Mucosa of descending colon (tissue), 3 donors: ENCODE data around the gene MAML2. TPM values are rescaled to one million over a fixed set of nuclear protein-coding genes. Genes with fewer than 3 reads are reported as not detected.

Source experiments
- ATAC-seq: fragments of 200-7000 bp; cut with Tn5 transposase; one replicate; pipeline ENCODE4 v1.9.1; 2020; ENCODE audit warnings: mild to moderate bottlenecking, moderate library complexity
- DNase-seq, 3 donors: peaks; one replicate each; pipeline ENCODE4 v3.0.0-alpha.2; 2020
- H3K36me3 ChIP-seq: fragments of 200-600 bp; one replicate; pipeline ENCODE4 v1.8.0; 2021; ENCODE audit warnings: low read depth, mild to moderate bottlenecking
- H3K4me1 ChIP-seq: fragments of 200-600 bp; one replicate; pipeline ENCODE4 v1.8.0; 2021; ENCODE audit warnings: low read depth, mild to moderate bottlenecking
- H3K4me3 ChIP-seq: fragments of 200-600 bp; one replicate; pipeline ENCODE4 v1.8.0; 2021; ENCODE audit warnings: mild to moderate bottlenecking
- H3K9me3 ChIP-seq: fragments of 200-600 bp; one replicate; pipeline ENCODE4 v1.8.0; 2021; ENCODE audit warnings: mild to moderate bottlenecking
- intact Hi-C, 2 donors: fragments of 100-400 bp; cut with DNase I in 1 of 2; cut with micrococcal nuclease in 1 of 2; formaldehyde crosslinking; loops; one replicate each; pipeline versions ENCODE4 v1.11.0 to v1.11.1; 2022; cut with DNase I, micrococcal nuclease
- total RNA-seq, 3 donors: library from RNA; stranded (reverse); fragmentation: NEBNext Ultra II Directional in 2 of 3; extraction: Animal tissue kit (Norgen Biotek cat#: 25700) in 2 of 3; gene quantifications; one replicate each; pipeline versions ENCODE4 v1.2.1 to v1.2.4, GENCODE V29; 2021 to 2023
- TF ChIP-seq, protein P1 (sequence below): fragments of 200-600 bp; IDR thresholded peaks from one replicate; pipeline ENCODE4 v1.8.0; 2022; ENCODE audit warnings: antibody characterized with exemption, mild to moderate bottlenecking
- donor health status: DM: no; HTN: no; CAD: no; lungs with moderate emphysema.
- donor health status: DM: no; HTN: no; CAD: no.
- donor health status: DM: no; HTN: yes; CAD: no.

Gene MAML2
- total RNA-seq, 3 donors from 2014 or later: 15.2 to 26.4 (median 15.8) TPM

DNA sequence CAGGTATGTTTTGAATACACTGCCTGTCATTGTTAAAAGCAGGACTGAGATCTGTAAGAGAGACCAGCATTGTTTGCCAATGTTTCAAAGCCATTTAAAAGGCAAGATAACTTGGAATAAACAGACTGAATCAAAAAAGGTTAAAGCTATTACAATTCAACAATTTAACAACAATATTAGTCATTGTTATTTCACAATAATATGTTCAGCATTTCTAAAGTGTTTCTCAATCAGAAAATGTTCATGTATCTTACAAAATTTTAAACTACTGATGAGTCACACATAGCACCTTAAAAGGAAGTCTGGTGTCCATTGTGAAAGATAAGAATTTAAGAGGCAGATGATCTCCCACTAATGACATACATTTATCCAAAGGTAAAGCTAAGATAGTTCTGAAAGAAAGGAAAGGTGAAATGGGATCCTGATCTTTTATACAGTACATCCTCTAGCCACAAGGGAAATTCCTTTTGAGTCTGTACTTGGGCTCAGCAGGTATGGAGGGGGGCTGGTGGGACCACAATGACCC lies 79.7 kb downstream of the MAML2 start:
- Histone ChIP-seq H3K36me3 (no peaks in the 10 kb centered on the region), H3K9me3 (no peaks in the 10 kb centered on the region), H3K4me1 (peaks cover 32% of the 10 kb centered on the region), H3K4me3 (no peak overlapping the region)
- intact Hi-C loops: no loop called here
- DNase-seq: no peak
- TF ChIP-seq, protein P1, sequence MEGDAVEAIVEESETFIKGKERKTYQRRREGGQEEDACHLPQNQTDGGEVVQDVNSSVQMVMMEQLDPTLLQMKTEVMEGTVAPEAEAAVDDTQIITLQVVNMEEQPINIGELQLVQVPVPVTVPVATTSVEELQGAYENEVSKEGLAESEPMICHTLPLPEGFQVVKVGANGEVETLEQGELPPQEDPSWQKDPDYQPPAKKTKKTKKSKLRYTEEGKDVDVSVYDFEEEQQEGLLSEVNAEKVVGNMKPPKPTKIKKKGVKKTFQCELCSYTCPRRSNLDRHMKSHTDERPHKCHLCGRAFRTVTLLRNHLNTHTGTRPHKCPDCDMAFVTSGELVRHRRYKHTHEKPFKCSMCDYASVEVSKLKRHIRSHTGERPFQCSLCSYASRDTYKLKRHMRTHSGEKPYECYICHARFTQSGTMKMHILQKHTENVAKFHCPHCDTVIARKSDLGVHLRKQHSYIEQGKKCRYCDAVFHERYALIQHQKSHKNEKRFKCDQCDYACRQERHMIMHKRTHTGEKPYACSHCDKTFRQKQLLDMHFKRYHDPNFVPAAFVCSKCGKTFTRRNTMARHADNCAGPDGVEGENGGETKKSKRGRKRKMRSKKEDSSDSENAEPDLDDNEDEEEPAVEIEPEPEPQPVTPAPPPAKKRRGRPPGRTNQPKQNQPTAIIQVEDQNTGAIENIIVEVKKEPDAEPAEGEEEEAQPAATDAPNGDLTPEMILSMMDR: no peak
- ATAC-seq: no peak

GRCh38 chr11:96260532-96260931 lies 82.5 kb downstream of the MAML2 start:
- DNase-seq (no peak), ATAC-seq (no peak)
- intact Hi-C loops: no loop called here
- Histone ChIP-seq H3K4me3 (no peak overlapping the region), H3K36me3 (no peaks in the 10 kb centered on the region), H3K9me3 (no peaks in the 10 kb centered on the region), H3K4me1 (peaks cover 44% of the 10 kb centered on the region)
- TF ChIP-seq, protein P1: no peak

DNA sequence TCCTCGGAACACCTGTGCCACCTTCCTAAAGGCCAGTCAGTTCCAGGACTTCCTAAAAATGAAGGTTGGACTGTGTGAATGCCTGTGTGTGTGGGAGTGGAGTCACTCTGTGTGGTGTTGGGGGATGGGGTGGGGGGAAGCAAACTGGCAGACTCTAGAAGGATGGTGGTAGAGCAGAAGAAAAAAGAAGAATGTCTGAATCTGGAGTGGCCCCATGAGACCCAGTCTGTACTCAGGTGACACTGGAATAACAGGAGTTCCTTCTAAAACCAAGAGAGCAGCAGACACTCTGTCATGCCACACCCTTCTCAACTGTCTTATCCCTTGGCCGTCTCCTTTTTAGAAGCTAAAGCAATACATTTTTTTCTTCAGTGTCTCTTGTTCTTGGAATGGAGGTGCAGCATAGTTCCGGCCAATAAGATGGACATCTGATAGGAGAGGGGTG lies 82.9 kb downstream of the MAML2 start:
- DNase-seq (no peak), ATAC-seq (peak; percentile 53)
- peaks cover 48% of the 10 kb centered on the region for H3K4me1 ChIP-seq
- no peaks in the 10 kb centered on the region for H3K36me3 ChIP-seq
- intact Hi-C loops: no loop called here
- H3K9me3 ChIP-seq: no peaks in the 10 kb centered on the region
- TF ChIP-seq, protein P1: no peak
- H3K4me3 ChIP-seq: no peak overlapping the region

DNA sequence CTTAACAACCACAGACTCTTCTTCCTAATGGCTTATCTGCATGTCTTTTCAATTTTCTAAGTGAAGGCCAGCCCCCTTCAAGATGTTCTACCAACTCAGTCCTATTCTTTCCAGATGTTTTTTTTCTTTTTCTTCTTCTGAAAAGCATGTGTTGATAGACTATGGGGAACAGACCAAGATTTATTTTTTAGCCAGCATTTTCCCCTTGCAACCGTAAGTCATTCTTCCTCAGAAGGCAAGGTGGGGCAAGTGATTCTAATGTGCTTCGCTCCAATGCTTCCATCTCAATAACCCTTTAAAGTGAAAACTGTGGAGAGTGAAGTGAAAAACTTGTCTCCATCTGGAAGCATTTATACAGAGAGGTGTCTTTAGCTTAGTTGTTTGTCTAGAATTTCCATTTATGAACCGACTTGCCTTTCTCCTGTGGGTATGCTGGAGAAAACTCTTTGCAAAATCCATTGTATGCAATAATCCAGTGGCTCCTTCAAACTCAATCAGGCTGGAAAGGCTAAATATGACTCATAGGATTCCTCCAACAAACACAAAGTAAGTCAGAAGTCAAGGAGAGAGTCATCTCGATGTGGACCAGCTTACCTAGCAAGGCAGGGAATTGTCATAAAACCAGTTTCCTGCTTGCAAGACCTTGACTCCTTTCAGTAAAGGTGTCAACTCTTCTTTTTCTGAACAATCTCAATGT lies 83.7 kb downstream of the MAML2 start:
- Histone ChIP-seq H3K4me1 (peaks cover 53% of the 10 kb centered on the region), H3K9me3 (no peaks in the 10 kb centered on the region), H3K4me3 (no peak overlapping the region), H3K36me3 (no peaks in the 10 kb centered on the region)
- intact Hi-C loops: loop anchor here in 1 of 2 donors (10.0 kb wide), 1 partner anchor 54 kb away; no protein-coding TSS in a partner anchor
- TF ChIP-seq, protein P1: no peak
- no peak for DNase-seq
- peak; percentile 88 for ATAC-seq

DNA sequence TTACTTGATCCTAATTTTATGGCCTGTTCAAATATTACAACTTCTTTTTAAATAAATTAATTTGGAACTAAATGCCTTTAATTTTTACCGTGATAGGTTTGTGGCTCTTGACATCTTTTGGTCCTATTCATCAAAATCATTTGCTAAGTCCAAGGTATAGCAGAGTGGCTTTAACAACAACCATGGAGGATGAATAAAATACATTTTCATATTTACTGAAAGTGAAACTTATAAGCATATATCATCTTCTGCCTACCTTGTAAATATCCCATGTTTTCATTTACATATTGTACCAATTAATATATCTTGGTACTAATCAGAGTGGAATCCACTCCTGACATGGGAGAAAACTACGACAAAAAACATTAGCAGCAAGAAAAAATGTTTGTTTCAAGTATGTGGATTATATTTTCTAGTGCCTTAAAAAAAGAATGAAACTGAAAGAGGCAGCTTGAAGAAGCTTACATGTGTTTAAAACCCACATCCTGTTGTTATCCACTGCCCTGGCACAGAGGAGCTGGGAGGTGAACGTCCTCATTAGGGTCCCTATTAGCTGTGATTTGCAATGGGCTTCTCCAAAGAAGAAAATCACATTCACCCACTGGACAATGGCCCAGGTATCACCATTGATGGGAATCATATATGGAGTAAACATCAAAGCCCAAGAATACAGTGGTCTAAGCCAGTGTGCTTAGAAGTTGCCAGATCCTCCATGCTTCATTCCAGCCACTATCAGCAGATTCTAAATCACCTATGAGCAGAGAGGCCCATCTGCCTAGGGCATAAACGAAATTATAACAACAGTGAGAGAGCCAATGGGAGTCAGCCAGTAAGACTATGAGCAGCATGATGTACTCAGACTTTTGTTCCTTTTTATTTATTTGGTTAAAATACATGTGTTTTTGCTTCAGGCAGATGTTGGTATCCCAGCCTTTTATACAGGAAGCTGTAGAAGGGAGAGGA lies 84.7 kb downstream of the MAML2 start:
- Histone ChIP-seq H3K4me3 (no peak overlapping the region), H3K36me3 (no peaks in the 10 kb centered on the region), H3K4me1 (peaks cover 50% of the 10 kb centered on the region), H3K9me3 (no peaks in the 10 kb centered on the region)
- ATAC-seq (peak; percentile 60), DNase-seq (no peak)
- intact Hi-C loops: loop anchor here in 1 of 2 donors (10.0 kb wide), 1 partner anchor 53 kb away; no protein-coding TSS in a partner anchor
- TF ChIP-seq, protein P1: no peak
